NB4 (cell line): Measurements from ENCODE around the gene NTNG1.

Experiments
- MYC ChIP-seq: IDR thresholded peaks from 2 replicates; pipeline ENCODE4 v1.6.1; 2011; ENCODE audit warnings: low read depth, low read length
- POLR2A ChIP-seq: IDR thresholded peaks from 2 replicates; pipeline ENCODE4 v1.6.1; 2011; ENCODE audit warnings: mild to moderate bottlenecking; ENCODE audit not compliant: insufficient read length; ENCODE audit errors: extremely low read depth
- TF ChIP-seq, protein P1 (sequence below): IDR thresholded peaks from one replicate; pipeline ENCODE4 v1.5.1; 2012; ENCODE audit warnings: low read depth, low read length
- TF ChIP-seq, protein P2 (sequence below): IDR thresholded peaks from 2 replicates; pipeline ENCODE4 v1.6.1; 2011; ENCODE audit warnings: low read depth, low read length

DNA sequence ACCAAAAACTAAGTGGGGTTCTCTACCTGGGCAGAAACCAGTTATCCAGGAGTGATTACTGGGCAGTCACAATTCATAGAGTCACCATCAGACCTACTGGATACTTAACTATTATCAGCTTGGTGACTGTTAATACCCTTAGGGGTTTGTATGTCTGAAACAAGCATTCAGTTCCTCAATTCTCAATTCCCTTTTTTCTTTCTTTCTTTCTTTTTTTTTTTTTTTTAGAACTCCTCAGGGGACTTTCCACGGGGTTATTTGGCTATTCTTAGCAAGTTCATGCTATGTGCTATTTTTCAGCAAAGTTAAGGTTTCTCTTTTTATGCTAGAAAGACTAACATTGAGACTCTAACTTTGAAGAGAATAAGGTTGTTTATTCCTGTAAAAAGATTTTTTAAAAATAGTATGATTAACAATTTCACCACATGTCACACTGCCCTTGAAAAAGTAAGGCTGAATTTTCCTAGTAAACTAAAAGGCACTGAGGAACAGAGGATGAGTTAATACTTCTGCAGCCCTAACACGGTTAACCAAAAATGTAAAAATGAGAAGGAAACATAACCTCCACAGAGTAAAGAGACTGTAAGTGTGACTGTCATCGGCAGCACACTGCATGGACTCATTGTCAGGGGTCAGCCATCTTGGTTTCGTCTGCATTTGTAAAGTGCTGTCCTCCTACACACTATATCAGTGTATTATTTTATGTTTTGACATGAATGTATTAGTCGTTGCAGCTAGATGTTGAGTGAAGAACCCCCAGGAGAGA lies 310.2 kb downstream of the NTNG1 start:
- TF ChIP-seq, protein P1, sequence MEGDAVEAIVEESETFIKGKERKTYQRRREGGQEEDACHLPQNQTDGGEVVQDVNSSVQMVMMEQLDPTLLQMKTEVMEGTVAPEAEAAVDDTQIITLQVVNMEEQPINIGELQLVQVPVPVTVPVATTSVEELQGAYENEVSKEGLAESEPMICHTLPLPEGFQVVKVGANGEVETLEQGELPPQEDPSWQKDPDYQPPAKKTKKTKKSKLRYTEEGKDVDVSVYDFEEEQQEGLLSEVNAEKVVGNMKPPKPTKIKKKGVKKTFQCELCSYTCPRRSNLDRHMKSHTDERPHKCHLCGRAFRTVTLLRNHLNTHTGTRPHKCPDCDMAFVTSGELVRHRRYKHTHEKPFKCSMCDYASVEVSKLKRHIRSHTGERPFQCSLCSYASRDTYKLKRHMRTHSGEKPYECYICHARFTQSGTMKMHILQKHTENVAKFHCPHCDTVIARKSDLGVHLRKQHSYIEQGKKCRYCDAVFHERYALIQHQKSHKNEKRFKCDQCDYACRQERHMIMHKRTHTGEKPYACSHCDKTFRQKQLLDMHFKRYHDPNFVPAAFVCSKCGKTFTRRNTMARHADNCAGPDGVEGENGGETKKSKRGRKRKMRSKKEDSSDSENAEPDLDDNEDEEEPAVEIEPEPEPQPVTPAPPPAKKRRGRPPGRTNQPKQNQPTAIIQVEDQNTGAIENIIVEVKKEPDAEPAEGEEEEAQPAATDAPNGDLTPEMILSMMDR: no peak
- TF ChIP-seq, protein P2, sequence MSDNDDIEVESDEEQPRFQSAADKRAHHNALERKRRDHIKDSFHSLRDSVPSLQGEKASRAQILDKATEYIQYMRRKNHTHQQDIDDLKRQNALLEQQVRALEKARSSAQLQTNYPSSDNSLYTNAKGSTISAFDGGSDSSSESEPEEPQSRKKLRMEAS: no peak
- TF ChIP-seq POLR2A (no peak), MYC (no peak)
